Astrocyte (in vitro differentiated cells and primary cell): ENCODE results near the gene CREB3L2.

Experiments
- CTCF ChIP-seq: IDR thresholded peaks from 2 replicates; pipeline ENCODE4 v1.5.1; 2011; ENCODE audit warnings: low read depth, mild to moderate bottlenecking, inconsistent platforms, low read length, moderate library complexity; ENCODE audit not compliant: insufficient read depth
- EZH2 ChIP-seq: IDR thresholded peaks from 2 replicates; pipeline ENCODE4 v1.6.1; 2012; ENCODE audit warnings: mild to moderate bottlenecking, low read length, inconsistent platforms; ENCODE audit not compliant: insufficient read depth

- TF ChIP-seq CTCF (no peak), EZH2 (no peak)
These were observed 165.8 kb downstream of the CREB3L2 start for GRCh38 chr7:137836113-137836509.
